Neural cell (in vitro differentiated cells): ENCODE measurements around the gene NIPA2. TPM values are rescaled to one million over a fixed set of nuclear protein-coding genes. Genes with fewer than 3 reads are reported as not detected.

ENCODE experiments used
- H2AFZ ChIP-seq: fragments of 200-600, 300-800 bp; sonication (generic), shearing (Covaris generic); 2 replicates; pipeline ENCODE4 v1.6.0; 2014; ENCODE audit warnings: low read depth, mild to moderate bottlenecking, antibody characterized with exemption, low read length, moderate library complexity
- H3F3A ChIP-seq: fragments of 200-600 bp; shearing (Covaris generic); 2 replicates; pipeline ENCODE4 v1.6.1; 2016; ENCODE audit warnings: mild to moderate bottlenecking, moderate library complexity, mixed read lengths, antibody characterized with exemption, low read length; ENCODE audit not compliant: insufficient read depth, poor library complexity, severe bottlenecking
- H3K27ac ChIP-seq: fragments of 200-600, 300-800 bp; sonication (generic), shearing (Covaris generic); 2 replicates; pipeline ENCODE4 v1.5.1; 2014; ENCODE audit warnings: mild to moderate bottlenecking, low read length, moderate library complexity
- H3K27me3 ChIP-seq: fragments of 300-800, 200-600 bp; sonication (generic), shearing (Covaris generic); 2 replicates; pipeline ENCODE4 v1.6.0; 2014; ENCODE audit warnings: mild to moderate bottlenecking, low read depth, low read length, moderate library complexity; ENCODE audit not compliant: insufficient read depth
- H3K36me3 ChIP-seq: fragments of 300-800, 200-600 bp; sonication (generic), shearing (Covaris generic); 2 replicates; pipeline ENCODE4 v1.5.1; 2014; ENCODE audit warnings: mild to moderate bottlenecking, antibody characterized with exemption, low read length, moderate library complexity; ENCODE audit not compliant: insufficient read depth
- H3K4me2 ChIP-seq: fragments of 300-800, 200-600 bp; sonication (generic), shearing (Covaris generic); 2 replicates; pipeline ENCODE4 v1.6.0; 2014; ENCODE audit warnings: mild to moderate bottlenecking, low read length
- H3K4me3 ChIP-seq: fragments of 300-800, 200-600 bp; sonication (generic), shearing (Covaris generic); 2 replicates; pipeline ENCODE4 v1.5.1; 2014; ENCODE audit warnings: mild to moderate bottlenecking, low read length, moderate library complexity
- H3K79me2 ChIP-seq: fragments of 200-600 bp; shearing (Covaris generic); replicated peaks from 2 replicates; pipeline ENCODE4 v1.6.0; 2014; ENCODE audit warnings: mild to moderate bottlenecking, low read length, moderate library complexity; ENCODE audit not compliant: insufficient read depth
- H3K9ac ChIP-seq: fragments of 300-800, 200-600 bp; sonication (generic), shearing (Covaris generic); 2 replicates; pipeline ENCODE4 v1.6.1; 2016; ENCODE audit warnings: mild to moderate bottlenecking, low read length, mixed read lengths
- H3K9me2 ChIP-seq: fragments of 200-600 bp; shearing (Covaris generic); 2 replicates; pipeline ENCODE4 v1.6.1; 2016; ENCODE audit warnings: mild to moderate bottlenecking, low read length, mixed read lengths; ENCODE audit not compliant: insufficient read depth
- H3K9me3 ChIP-seq: fragments of 200-600, 300-800 bp; sonication (generic), shearing (Covaris generic); 2 replicates; pipeline ENCODE4 v1.6.1; 2016; ENCODE audit warnings: mild to moderate bottlenecking, mixed run types, low read length, moderate library complexity, mixed read lengths
- H4K20me1 ChIP-seq: fragments of 200-600 bp; shearing (Covaris generic); 2 replicates; pipeline ENCODE4 v1.6.1; 2016; ENCODE audit warnings: mild to moderate bottlenecking, mixed run types; ENCODE audit not compliant: insufficient read depth
- CTCF ChIP-seq: fragments of 450-650 bp; IDR thresholded peaks from 2 replicates; pipeline ENCODE4 v1.5.1; 2014; ENCODE audit warnings: antibody characterized with exemption, mild to moderate bottlenecking, moderate library complexity; ENCODE audit not compliant: poor library complexity, severe bottlenecking
- EP300 ChIP-seq: fragments of 450-650 bp; conservative IDR thresholded peaks from 2 replicates; pipeline ENCODE4 v1.6.1; 2014; ENCODE audit warnings: antibody characterized with exemption, mild to moderate bottlenecking, moderate library complexity; ENCODE audit not compliant: poor library complexity, severe bottlenecking
- EZH2 ChIP-seq: fragments of 200-600, 300-800 bp; shearing (Covaris generic), sonication (generic); IDR thresholded peaks from 2 replicates; pipeline ENCODE4 v1.6.1; 2014; ENCODE audit warnings: antibody characterized with exemption, low read length, borderline replicate concordance, mild to moderate bottlenecking; ENCODE audit not compliant: insufficient read depth, poor library complexity, severe bottlenecking
- MXI1 ChIP-seq: fragments of 450-650 bp; conservative IDR thresholded peaks from 2 replicates; pipeline ENCODE4 v1.6.1; 2014; ENCODE audit warnings: antibody characterized with exemption, mild to moderate bottlenecking; ENCODE audit not compliant: poor library complexity, severe bottlenecking
- POLR2AphosphoS5 ChIP-seq: IDR thresholded peaks from 2 replicates; pipeline ENCODE4 v1.6.1; 2012
- REST ChIP-seq: IDR thresholded peaks from 2 replicates; pipeline ENCODE4 v1.6.1; 2012; ENCODE audit warnings: borderline replicate concordance
- SMC3 ChIP-seq: fragments of 450-650 bp; conservative IDR thresholded peaks from 2 replicates; pipeline ENCODE4 v1.6.1; 2014; ENCODE audit warnings: antibody characterized with exemption, mild to moderate bottlenecking, moderate library complexity; ENCODE audit not compliant: poor library complexity
- TAF1 ChIP-seq: IDR thresholded peaks from 2 replicates; pipeline ENCODE4 v1.6.1; 2012; ENCODE audit warnings: low read depth
- polyA plus RNA-seq: library from polyadenylated mRNA; depleted of rRNA; stranded (reverse); fragments of >200 nt; gene quantifications from 2 replicates; pipeline ENCODE4 v1.2.3, GENCODE V29; 2014

NIPA2 gene
- polyA plus RNA-seq, 1 donor from 2014 or later, result 52.6 TPM

GRCh38 chr15:22872936-22873701 is 34.7 kb downstream of the NIPA2 start:
- Histone ChIP-seq H3K4me3 (no peak overlapping the region), H3K36me3 (no peaks in the 10 kb centered on the region), H2AFZ (no peak overlapping the region), H3K79me2 (no peaks in the 10 kb centered on the region), H3K27me3 (no peaks in the 10 kb centered on the region), H3K9me3 (no peaks in the 10 kb centered on the region), H3K9ac (no peak overlapping the region), H4K20me1 (no peaks in the 10 kb centered on the region), H3K9me2 (no peaks in the 10 kb centered on the region), H3K27ac (no peak overlapping the region), H3K4me2 (no peak overlapping the region), H3F3A (no peaks in the 10 kb centered on the region)
- TF ChIP-seq TAF1, result no peak
- TF ChIP-seq POLR2AphosphoS5, result no peak
- no peak for TF ChIP-seq EZH2
- no peak for TF ChIP-seq EP300
- no peak for TF ChIP-seq SMC3
- no peak for TF ChIP-seq REST

GRCh38 chr15:22873841-22874240 is 35.4 kb downstream of the NIPA2 start:
- no peaks in the 10 kb centered on the region for H3K79me2 ChIP-seq
- H2AFZ ChIP-seq, result no peak overlapping the region
- TF ChIP-seq REST (no peak), MXI1 (no peak), TAF1 (no peak), CTCF (no peak), EZH2 (no peak), SMC3 (no peak), EP300 (no peak), POLR2AphosphoS5 (no peak)
- no peaks in the 10 kb centered on the region for H3K9me2 ChIP-seq
- no peak overlapping the region for H3K9ac ChIP-seq
- H3K4me2 ChIP-seq, result no peak overlapping the region
- H3K36me3 ChIP-seq, result no peaks in the 10 kb centered on the region
- H3F3A ChIP-seq, result no peaks in the 10 kb centered on the region
- H3K27me3 ChIP-seq, result no peaks in the 10 kb centered on the region
- H3K27ac ChIP-seq, result no peak overlapping the region
- no peaks in the 10 kb centered on the region for H4K20me1 ChIP-seq
- H3K9me3 ChIP-seq, result no peaks in the 10 kb centered on the region
- H3K4me3 ChIP-seq, result no peak overlapping the region
